HG02642 (cell line): ENCODE measurements around the gene AKT3.
A peak's percentile ranks its signal among the peaks of the same experiment; 100 is the strongest.
"Not testable (repeated sequence)": the region's sequence is repeated elsewhere in the genome, so short reads cannot be mapped to it uniquely, and the experiment has no call there.

Source experiments
- ATAC-seq: cut with Tn5 transposase; IDR thresholded peaks from one replicate; pipeline ENCODE4 v1.9.1; 2021; ENCODE audit warnings: mild to moderate bottlenecking; ENCODE audit not compliant: unreplicated experiment, poor library complexity

Gene AKT3

DNA sequence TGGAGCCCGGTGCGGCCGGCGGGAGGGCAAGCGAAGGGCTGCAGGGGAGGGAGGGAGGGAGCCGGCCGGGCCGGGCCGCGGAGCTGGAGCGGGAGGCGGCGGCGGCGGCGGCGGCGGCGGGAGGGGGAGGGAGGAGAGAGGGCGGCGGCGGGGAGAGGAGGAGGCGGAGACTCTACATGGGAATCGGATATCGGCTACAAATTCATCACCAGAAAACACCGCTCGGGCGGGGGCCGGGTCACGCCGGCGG, at the start of gene AKT3:
AKT3 (minus strand) TSS at position 42 of the 250 bp plus-strand sequence. CDS start 7,073 bp downstream, outside the sequence.
- ATAC-seq: peak; percentile 67

GRCh38 chr1:243898278-243898677, 48.2 kb upstream of the AKT3 start:
- no peak for ATAC-seq

DNA sequence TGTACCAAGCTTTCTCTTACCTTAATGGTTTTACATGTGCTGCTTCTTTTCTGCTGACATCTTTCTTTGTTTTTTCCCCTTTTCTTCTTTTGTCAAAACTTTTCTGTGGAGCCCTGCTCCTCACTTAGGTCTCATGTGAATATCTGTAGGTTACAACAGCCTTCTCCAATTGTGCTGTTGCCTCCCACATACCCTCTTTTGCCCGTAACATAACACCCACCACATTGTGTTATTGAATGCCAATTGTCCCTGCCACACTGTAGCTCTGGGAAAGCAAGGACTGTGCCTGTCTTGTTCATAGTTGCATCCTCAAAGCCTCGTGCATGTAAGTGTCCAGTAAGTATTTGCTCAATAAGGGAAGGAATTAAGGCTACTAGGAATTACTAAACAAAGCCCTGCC, 46.3 kb upstream of the AKT3 start:
- ATAC-seq: no peak

GRCh38 chr1:243892456-243892855, 42.4 kb upstream of the AKT3 start:
- no peak for ATAC-seq

DNA sequence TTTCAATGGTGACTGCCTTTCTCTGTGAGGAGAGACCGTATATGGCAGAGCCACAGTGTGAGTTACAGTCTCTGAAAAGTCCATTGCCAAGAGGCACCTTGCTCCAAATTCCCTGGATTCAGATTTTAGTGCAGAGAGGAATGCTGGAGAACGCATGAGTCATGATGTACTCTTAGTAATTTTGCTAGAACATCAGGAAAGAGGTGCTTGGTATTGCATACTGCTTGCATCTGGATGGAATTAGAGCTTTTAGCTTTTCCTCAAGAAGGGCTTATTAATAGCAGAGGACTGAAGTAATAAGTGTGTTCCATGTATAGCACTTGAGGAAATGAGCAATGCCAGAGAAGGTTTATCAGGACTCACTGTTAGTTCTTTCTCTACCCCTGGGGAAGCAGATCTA, 40.5 kb upstream of the AKT3 start:
- no peak for ATAC-seq

- ATAC-seq: no peak
These were observed 35.8 kb upstream of the AKT3 start for GRCh38 chr1:243885806-243886205.

GRCh38 chr1:243884603-243885002, 34.6 kb upstream of the AKT3 start:
- no peak for ATAC-seq

GRCh38 chr1:243883551-243883950, 33.5 kb upstream of the AKT3 start:
- ATAC-seq: no peak

DNA sequence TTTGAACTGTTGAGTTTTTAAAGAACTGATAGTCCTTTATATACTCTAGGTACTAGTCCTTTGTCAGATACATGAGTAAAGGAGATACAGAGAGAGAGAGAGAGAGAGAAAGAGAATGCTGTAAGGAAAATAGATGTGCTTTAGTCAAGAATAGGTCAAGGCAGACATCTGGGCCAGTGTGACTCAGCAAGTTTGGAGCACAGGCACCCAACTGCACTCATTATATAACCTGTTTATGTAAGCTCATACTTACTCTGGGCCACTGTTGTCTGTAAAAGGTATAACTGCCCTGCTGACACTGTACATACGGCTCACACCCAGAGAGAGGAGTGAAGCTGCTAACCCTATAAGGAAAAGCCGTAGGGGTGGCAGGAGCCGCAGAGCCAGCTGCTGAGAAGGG, 32.2 kb upstream of the AKT3 start:
- ATAC-seq: no peak

DNA sequence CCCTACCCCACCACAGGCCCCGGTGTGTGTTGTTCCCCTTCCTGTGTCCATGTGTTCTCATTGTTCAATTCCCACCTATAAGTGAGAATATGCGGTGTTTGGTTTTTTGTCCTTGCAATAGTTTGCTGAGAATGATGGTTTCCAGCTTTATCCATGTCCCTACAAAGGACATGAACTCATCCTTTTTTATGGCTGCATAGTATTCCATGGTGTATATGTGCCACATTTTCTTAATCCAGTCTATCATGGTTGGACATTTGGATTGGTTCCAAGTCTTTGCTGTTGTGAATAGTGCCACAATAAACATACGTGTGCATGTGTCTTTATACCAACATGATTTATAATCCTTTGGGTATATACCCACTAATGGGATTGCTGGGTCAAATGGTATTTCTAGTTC, 27.0 kb upstream of the AKT3 start:
- ATAC-seq: not testable (repeated sequence)

DNA sequence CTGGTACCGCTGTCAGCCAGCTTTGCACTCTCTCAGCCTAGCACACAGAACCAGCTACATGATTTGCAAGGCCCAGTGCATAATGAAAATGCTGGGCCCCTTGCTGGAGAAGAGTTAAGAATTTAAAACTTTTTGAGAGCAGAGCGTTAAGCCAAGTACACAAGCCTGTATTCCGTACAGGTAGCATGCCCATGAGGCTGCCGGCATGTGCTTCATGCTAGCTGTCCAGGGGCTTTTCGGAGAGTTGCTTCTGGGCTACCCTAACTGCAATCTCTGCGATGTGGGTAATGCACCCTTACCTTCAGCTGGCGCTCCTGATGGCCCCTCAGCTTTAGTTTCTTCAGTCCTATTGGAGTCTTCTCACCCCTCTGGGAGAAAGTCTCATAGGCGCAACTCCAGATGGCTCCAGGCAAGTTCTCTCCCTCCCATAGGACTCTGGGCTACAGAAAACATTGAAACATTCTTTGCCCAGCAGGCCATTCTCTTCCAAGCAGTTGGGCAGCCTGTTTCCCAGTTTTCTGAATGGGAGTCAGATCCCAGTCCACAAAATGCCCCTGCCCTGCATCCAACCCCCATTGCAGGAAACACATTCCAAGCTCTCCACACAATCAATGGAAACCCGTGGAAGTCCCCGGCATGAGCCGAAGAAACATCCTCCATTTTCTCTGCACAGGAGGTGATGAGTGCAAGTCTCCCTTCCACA, 5.7 kb upstream of the AKT3 start:
- ATAC-seq: no peak

- ATAC-seq: no peak
These were observed 1.7 kb upstream of the AKT3 start for GRCh38 chr1:243851765-243852164.

- no peak for ATAC-seq
These were observed 1.3 kb upstream of the AKT3 start for GRCh38 chr1:243851257-243851756.

GRCh38 chr1:243850452-243851256, 611 bp upstream of the AKT3 start:
- ATAC-seq: peak; percentile 58

DNA sequence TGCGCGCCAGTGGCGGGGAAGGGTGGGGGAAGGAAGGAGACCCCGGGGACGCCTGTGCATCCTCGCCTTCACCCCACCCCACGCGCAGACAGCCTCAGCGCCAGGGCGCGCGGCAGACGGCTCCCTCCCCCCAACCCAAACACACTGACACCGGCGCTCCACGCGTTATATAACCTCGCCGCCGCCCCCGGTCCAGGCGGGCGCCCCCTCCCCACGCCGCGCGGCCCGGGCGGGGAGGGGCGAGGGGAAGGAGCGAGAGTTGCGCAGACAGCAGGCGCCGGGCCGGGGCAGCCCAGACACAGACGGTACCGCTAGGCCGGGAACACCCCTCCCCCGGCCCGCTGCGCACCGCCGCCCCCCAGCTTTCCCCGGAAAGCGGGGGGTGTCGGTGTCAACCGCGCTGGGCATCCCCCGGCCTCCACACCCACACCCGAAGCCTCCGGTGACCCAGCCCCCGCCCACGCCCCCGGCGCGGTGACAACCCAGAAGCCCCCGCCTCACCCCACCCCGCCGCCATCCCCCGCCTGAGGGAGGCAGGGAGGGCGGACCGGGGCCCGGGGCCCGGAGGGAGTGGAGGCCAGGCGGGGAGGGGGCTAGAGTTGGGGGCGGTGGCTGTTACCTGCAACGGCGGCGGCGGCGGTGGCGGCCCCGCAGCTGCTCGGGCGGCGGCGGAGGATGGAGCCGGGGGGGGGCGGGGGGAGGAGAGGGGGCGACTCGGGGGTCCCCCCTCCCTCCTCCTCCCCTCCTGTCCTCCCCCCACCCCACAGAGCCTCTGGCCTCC, 432 bp downstream of the AKT3 start:
- peak; percentile 27 for ATAC-seq

DNA sequence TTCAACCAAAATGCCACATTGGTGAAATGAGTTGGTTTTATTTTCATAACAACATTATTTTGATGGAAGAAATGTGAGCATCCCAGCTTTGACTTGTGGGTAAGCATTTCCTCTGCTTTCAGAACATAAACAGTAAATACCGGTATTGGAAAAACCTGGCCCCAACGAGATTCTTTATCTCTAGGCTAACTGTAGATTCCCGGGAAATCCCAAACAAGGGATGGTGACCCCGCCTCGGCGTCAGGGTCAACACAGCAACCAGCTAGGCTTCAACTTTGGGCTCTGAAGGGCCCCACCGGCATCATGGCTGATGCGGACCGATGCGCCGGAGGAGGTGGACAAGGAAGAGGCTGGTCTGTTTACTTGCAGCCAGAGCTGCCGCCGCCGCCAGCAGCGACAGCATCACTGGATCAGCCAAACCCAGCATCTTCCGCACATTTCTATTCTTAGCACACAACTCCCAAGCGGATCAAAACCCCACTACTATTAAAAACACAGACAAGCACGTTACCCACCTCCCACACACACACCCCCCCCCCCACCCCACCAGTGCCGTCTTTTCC, 1.1 kb downstream of the AKT3 start:
- ATAC-seq: no peak

GRCh38 chr1:243848165-243848857, 1.7 kb downstream of the AKT3 start:
- no peak for ATAC-seq

- no peak for ATAC-seq
These were observed 3.3 kb downstream of the AKT3 start for GRCh38 chr1:243846761-243847160.

GRCh38 chr1:243845888-243846287, 4.2 kb downstream of the AKT3 start:
- ATAC-seq: no peak

DNA sequence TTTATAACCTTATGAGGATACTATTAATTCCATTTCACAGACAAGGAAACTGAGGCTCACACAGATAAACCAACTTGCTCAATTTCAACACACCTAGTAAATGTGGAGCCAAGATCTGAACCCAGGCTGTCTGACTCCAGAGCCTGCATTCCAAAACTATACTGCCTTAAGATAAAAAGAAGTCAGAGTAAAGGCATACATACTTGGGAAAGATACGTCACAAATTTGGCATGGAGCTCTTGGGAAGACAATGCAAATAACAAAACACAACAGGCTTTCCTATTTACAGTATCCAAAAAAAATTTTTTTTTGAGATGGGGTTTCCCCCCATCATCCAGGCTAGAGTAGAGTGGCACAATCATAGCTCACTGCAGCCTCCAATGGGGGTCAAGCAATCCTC, 5.9 kb downstream of the AKT3 start:
- no peak for ATAC-seq
